ENCODE data around the gene SERPINA10.
A peak's percentile ranks its signal among the peaks of the same experiment; 100 is the strongest.

The SERPINA10 gene

DNA sequence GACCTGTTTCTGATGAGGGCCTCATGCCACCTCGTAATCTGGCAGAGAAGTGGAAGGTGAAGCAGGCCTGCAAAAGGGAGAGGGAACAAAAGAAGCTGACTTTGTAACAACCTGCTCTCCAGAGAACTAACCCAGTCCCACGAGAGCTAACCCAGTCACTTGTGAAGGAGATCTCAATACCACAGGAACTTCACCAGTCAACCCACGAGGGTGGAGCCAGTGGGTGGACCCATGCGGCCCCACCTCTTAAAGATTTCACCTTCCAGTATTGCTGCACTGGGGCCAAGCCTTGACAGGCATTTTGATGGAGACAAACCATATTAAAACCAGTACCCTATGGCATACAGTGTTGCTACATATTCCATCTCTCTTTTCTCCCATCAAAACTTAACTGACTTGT is 55.1 kb downstream of the SERPINA10 start:
- no peak for TF ChIP-seq Cebpa-rat (IDR thresholded peaks at IDR 0.05)
- Histone ChIP-seq H3K4me2 (peak overlapping the region; percentile 42), H3K9me3 (no peaks in the 10 kb centered on the region)

GRCh38 chr14:94237046-94237445 is 56.0 kb downstream of the SERPINA10 start:
- H3K27me3 ChIP-seq: no peaks in the 10 kb centered on the region
- H3K4me1 ChIP-seq: peaks cover 10% of the 10 kb centered on the region
- H3K9ac ChIP-seq: no peak overlapping the region
- no peak overlapping the region for H3K4me2 ChIP-seq
- H3K9me3 ChIP-seq: no peaks in the 10 kb centered on the region
- TF ChIP-seq Cebpa-rat (IDR thresholded peaks at IDR 0.05): no peak
- H3K4me3 ChIP-seq: no peak overlapping the region
- H3K27ac ChIP-seq: no peak overlapping the region
- no peaks in the 10 kb centered on the region for H3K36me3 ChIP-seq
- H4K20me1 ChIP-seq: no peaks in the 10 kb centered on the region

More for the DNA sequence above, 55.1 kb downstream of the SERPINA10 start:
- Histone ChIP-seq H3K4me3 (no peak overlapping the region), H3K4me1 (peaks cover 10% of the 10 kb centered on the region), H4K20me1 (no peaks in the 10 kb centered on the region), H3K27ac (no peak overlapping the region), H3K36me3 (no peaks in the 10 kb centered on the region), H3K27me3 (no peaks in the 10 kb centered on the region), H3K9ac (no peak overlapping the region)
